GM04503 (cell line): ENCODE results near the gene NTF3.

Source experiments
- DNase-seq: peaks from one replicate; pipeline ENCODE4 v3.0.0-alpha.2; 2012; ENCODE audit warnings: low read depth

NTF3 gene

DNA sequence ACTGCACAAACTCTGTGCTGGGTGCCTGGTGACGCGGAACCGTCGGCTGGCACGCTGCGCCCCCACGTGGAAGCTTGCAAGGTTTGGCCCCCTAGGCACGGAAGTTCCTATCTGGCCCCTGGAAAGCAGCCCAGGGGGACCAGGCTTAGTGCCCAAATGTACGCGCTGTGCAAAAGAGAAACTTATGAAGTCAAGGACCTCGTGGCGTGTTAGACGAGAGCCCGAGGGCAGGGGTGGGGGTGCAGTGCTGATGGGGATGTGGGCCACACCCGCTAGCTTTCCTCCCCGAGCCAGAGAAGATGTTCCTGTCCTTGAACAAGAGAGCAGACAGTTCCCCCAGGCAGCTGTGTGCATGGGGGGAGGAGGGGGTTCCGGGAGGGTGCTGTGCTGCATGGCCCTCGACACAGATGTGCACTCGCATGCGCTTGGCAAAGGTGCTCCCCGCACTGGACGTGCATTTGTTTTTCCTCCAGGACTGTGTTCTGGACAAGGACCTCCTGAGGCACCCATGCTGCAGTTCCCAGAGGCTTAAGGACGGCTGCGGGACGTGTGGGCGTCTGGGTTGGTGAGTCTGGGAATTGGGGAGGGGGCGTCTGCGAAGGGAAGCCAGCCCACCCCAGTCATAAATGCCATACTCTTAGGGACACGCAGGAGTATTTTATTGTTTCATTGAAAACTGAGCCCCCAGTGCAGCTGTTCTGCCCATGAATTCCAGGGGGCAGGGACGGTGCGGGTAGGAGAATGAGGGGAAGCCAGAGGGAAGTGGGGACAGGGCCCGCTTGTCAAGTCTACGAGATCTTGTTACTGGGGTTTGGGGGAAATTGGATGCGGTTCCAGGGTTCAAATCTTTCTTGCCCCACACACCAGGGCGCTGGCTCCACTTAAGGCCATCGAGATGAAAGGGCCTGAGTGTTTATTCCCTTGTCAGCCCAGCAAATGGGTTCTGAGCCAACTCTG lies 80.0 kb downstream of the NTF3 start:
- DNase-seq = no peak

DNA sequence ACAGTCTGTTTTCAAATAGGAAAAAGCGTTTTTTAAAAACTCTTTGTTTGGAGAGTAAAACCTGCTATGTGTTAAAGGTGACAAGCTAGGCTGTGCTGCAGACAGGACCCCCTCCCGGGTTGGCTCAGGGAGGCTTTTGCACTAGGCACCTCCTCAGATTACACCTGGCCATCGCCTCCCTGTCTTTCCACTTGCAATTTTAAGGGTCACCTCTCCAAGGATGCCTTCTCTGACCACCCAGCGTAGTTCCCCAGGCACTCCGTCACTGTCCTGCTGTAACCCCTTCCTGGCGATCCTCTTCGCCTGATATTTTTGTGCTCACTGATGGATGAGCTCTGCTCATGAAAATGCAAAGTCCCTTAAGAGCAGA lies 80.7 kb downstream of the NTF3 start:
- DNase-seq = no peak

DNA sequence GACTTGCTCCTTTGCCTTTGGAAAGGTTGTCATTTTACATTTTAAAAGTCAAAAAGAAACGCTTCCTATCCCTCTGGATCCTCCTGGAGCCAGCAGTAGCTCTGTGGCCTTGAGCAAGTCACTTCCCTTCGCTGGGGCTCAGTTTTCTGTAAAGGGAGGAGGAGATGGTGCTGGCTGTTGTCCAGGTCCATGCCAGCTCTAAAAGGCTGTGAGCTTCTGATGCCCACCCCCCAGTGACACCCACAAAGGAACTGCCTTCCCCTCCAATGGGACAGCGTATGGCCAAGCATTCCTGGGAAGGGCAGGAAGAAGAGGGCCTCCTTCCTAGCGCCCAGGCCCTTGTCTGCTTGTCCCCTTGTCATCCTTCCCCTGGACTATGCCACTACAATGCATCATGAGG lies 81.5 kb downstream of the NTF3 start:
- no peak for DNase-seq

DNA sequence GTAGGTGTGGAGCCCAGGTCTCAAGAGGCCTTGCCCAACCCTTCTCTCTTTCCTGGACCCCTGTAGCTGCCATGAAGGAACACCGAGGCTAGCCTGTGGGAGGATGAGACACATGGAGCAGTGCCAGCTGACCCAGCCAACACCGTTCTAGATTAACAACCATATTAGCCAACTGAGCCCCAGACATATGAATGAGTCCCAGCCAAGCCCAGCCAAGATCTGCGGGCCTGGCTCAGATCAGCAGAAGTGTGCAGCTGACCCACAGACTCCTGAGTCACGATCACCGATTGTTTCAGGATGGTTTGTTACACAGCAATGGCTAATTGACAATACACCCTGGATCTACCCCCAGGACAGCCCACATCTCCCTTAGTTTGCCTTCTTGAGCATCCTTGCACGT lies 82.1 kb downstream of the NTF3 start:
- no peak for DNase-seq

DNA sequence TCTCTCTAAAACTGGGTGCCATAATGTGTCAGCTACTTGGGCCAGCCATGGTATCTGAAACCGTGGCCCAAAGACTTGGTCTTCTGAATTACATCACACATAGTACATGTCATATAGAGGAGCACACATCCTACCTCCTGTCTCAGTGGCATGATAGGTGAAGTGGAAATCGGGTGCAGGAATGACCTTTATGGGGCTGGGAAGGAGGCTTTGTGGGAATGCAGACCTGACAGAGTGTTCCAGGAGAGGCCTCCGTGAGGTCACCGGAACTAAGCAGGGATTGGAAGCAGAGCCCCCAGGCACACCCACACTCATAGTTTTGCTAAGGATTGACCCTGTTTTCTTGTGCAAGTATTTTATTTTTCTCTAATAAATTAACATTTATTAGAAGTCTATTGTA lies 82.6 kb downstream of the NTF3 start:
- DNase-seq = no peak

DNA sequence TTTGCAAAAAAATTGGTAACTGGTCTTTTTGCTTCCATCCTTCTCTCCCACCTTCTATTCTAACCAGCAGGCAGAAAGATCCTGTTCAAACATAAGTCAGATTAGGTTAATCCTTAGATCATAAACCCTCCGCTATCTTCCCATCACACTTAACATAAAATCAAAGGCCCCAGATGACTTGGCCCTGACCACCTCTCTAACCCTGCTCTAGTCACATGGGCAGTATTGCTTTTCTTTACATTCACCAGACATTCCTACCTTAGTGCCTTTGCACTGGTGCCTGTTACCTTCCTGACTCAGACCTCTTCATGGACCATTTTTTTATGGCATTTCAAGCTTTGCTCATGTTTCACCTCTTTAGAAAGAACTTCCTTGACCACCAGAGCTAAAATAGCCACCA lies 83.5 kb downstream of the NTF3 start:
- no peak for DNase-seq

DNA sequence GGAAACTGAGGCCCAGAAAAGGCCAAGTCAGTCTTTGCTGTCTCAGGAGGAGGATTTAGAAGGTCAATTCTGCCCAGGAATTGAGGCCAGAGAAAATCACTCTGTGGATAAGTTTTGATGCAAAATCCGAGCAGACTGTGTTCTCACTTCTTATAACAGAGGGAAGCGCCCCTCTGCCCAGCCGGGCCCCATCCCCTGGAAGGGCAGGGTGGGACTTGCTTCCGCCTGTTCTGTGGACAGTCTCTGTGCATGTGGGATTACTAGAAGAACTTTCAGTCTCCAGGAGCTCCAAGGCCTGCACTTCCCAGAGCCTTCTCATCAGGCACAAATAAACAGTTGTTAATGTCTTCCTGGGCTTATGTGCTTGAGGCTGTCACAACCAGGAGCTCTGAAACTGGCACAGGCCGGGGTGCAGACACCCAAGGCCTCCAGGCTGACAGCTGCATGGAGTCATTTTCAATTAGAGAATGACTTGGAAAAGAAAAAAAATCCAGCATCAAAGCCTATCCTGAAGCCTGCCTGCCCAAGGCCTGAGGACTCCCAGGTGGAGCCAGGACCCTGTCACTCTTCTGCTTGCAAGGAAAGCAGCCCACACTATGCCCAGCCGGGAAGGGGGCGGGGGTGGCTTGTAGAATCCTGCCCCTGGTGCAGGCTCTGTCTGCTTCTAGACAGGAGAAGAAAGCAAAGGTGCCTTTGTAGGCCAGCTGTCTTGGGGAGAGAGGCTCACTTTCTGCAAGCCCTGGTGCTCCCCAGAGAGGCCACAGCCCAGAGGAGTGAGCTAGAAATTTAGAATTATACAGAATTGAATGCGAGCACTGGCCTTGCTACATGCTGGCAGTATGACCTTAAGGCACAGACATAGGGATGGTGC lies 84.7 kb downstream of the NTF3 start:
- no peak for DNase-seq

DNA sequence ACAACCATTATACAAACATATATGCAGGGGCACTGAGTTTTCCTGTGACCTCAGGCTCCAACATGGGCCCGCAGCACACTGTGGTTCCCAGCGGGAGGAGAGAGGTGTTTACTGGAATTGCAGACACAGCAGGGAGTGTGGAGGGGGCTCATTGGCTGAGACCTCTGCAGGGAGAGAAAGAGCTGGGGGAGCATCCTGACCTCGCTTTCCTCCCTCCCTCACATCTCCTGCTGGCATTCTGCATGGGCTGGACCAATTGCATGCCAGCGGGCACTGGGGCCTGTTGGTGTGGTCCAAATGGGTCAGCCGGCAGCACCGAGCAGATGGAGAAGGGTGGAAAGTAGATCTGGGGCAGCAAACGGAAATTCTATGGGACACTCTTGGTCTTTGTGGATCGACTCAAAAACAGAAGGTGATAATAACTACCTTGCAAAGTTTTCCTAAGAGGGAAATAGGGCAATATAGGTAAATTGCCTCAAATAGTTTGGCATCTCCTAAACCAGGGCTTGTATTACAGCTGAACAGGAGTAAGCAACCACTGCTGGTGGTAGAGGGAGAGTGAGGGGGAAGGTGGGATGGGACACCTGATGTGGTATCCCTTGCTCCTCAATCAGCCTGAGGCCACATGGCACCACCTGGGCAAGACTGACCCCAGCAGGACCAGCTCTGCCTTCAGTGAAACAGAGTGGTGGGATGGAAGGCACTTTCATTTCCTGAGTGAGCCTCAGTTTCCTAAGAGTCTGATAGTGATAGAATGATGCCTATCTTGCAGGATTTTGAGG lies 86.9 kb downstream of the NTF3 start:
- no peak for DNase-seq

DNA sequence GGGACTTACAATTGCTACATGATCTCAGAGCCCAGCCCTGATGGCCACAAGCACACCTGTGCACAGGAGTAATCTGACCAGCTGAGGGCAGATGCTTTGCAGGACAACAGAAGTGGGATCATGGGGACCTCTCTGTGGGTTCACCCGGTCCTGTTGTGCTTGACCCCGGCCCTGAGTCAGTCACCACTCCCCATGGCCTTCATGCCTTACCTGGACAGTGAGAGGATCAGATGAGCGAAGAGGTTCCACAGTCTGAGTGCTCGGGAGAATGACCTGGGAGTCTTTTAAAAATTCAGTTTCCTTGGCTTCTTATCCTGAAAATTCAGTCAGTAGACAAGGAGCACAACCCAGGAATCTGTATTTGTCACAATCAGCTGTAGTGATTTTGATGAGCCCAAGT lies 88.1 kb downstream of the NTF3 start:
- DNase-seq = no peak

DNA sequence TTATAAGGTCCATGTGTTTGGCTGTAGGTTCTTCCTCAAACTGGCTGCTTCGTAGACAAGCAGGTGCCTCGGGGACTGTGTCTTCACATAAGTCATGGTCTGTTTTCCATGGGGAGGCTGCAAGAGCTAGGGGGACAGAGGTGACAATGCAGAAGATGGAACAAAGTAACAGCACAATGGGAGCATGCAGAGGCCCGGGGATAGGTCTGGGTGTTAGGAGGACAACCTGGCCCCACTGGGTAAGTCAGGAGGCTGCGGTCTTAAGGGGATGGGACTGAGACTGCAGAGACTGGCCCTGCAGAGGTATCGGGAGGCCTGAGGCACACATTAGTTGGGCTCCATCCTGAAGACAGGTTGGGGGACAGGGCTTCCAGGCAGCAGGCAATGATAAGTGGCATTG lies 88.9 kb downstream of the NTF3 start:
- no peak for DNase-seq

DNA sequence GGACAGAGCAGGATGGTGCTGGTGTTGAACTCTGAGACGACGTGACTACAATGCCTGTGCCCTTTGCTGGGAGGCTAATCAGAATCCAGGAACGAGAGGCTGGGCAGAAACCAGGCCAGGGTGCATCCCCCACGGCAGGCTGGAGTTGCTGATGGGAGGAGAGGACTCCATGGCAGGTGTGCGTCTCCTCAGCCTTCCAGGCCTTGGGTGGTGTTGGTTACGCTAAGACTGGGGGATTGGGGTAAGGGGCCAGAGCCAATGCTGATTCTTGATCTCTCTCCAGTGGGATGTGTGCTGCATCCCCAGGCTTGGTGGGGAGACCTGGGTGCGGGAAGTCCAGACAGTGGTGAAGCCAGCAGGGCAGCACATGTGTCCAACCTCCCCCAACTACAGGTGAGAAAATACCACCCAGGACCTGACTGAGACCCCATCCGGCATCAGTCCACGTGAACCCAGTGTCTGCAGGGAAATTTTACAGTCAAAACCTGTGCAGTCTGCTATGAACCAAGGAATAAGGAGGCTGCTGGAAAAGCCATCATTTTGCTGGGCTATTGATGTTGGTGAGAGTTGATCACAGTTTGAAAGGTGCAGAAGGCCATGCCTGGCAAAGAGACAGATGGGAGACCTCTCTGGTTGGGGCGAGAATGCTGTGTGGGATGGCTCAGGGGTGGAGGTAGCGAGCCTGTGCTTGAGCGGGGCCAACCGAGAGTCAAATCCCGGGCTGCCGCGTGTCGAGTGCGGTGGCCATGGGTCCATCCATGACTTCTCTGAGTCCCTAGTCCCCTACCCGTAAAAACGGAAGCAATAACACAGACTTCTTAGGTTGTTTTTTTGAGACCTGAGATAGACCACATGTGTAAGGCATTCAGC lies 89.8 kb downstream of the NTF3 start:
- no peak for DNase-seq

DNA sequence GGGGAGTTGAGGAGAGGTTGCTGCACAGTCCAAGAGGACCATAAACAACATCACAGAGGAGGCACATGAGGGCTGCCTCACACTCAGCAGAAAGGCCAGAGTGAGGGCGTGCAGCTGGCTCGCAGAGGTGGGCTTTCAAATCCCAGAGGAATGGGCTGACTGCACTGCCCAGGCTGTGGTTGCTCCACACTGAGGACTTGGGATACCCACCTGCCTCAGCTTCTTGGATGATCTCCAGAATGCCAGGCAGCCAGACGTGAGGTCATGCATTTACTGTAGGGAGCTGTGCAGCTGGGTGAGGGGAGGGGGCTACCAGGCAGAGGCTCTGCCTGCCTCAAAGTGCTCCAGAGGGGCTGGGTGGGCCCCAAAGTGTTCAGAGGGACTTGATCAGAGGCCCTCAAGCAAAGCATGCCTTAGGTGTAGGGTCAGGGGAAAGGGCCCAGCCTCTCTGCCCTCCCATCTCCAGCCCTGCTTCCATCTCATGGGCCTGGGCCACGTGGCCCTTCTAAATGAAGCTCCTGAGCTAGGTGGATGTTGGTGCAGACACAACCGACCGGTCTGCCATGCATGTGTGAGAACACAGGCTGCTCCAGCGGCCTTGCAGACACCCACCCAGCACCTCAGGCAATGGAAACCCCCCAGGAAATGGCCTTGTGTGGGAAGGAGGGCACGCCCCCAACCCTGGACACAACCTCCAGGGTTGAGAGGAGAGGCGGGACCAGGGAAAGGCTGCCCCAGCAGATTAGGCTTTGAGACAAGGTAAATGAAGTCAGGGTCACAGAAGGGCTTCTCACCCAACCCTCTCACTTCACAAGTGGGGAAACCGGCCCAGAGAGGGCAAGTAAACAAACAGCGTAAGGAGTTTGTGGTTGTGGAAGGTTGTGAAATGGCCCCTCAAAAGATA lies 90.8 kb downstream of the NTF3 start:
- DNase-seq = no peak

DNA sequence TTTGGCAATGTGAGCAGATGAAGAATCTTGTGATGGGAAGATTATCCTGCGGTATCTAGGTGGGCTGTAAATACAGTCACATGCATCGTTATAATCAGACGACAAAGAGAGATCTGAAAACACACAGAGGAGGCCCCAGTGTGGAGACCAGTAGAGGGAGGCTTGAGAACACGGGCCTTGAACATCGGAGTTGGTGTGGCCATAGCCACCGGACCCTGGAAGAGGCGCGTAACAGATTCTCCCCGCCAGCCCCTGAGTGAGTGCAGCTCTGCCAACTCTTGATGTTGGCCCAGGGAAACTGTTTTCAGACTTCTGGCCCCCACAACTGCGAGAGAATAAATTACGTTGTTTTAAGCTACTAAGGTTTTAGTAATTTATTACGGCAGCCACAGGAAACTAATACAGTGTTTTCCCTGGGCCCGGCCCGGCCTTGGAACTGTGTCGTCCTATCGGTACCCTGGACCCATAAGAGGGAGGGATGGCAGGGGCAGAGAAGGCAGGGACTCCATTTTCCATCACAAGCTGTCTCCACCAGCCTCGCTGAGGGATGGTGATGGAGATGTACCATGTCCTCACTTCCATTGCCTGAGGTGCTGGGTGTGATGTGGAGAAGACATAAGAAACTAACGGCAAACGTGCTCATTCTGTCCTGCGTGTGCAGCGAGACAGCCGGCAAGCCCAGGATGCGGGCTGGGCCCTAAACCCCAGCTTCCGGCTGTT lies 91.6 kb downstream of the NTF3 start:
- DNase-seq = no peak

DNA sequence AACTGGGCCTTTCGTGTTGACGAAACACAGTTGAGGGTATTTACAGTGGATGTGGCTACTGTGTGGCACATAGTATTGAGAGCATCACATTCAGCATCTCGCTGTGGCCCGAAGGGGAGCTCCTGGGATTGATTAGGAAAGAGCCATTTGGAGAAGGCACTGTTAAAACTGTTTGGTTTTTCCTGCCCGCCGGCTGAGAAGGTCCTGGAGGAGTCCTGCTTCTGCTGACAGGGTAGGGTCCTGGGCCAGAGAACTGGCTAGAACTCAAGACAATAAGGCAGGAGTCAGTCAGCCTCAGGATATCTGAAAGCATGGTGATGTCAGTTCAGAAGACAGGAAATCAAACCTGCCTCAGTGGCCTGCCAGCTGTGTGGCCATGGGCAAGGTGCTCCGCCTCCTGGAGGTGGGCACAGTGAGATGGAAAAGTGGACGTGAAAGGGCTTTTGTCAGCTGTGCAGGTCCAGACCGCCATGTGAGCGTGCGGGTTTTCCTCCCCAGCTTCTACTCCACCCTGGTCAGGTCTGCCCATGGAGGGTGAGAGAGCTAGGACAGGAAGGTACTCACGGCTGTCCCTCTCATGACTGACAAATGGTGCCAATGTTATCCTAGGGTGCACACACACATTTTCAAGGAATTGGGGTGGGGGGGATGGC lies 92.3 kb downstream of the NTF3 start:
- DNase-seq = no peak

DNA sequence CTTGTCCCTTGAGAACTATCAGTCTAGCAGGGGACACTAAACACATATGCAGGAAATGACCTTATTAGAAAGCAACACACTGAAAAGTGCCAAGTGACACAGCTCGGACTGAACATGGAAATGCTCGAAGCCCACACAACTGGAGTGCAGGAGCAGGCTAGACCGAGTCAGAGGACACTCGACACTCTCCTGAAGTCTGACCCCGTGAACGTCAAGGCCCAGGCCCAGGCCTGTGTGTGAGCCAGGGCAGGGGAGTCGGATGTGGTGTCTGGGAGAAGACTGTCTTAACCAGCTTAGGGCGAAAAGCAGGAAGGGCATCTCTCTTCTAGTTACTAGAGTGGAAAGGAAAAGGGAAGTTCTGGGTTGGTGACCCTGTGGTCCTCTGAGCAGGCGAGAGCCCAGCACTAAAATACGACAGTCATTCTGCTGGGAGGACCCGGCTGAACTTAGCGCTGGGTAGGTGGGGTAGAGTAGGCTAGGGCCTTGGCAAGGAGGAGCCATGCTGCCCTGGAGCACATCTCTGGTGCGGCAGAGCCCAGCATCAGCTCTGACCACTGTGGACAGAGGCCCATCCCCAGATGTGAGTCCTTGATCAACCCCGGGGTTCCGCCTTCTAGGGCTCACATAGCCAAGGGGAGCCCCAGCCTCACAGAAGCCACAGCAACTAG lies 93.0 kb downstream of the NTF3 start:
- no peak for DNase-seq

DNA sequence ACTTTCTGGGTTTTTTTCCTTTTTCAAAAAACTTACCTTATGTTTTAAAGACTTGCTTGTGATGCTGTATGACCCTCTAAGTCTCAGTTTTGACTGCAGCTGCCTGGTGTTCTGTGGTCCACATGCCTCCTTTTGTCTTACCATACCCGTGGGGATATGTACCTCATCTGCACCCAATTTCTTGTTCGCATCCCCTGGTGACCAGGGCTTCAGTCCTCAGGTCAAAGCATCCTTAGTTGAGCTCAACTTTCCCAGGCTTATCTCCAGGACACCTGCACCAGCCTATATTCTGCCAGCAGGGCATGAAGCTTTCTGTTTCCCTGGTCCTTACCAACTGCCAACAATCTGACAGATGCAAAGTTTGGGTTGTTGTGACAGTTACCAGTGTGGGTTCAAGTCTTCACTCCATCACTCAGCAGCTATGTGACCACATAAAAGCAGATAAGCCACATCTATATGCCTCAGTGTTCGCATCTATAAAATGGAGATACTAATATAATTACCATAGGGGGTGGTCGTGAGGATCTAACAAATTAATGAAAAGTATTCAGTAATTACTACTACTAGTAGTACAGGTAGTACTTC lies 94.0 kb downstream of the NTF3 start:
- DNase-seq = no peak

DNA sequence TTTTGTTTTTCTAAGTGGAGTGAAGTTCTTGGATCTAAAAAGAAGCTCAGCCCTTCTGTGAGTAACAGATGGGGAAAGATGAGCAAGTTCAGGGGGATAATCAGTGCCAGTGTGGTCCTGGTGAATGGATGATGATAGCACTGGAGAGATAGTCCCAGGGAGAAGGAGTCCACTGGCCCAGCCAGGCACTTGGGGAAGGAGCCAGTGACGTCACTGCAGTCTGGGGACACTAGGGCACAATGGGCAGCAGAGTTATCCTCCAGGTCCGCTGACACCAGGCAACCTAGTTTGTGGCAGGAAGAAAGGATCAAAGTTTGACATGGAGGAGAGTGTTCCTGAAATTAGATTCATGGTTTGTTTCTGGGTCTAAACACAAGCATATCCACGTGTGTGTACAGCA lies 101.5 kb downstream of the NTF3 start:
- no peak for DNase-seq
